ENCODE results near the gene ZNF350. TPM values are rescaled to one million over a fixed set of nuclear protein-coding genes. Genes with fewer than 3 reads are reported as not detected.

ZNF350 gene
- total RNA-seq, 1 experiment from 2014 or later: 2.3 TPM

GRCh38 chr19:51919606-51920005 lies 67.0 kb downstream of the ZNF350 start:
- intact Hi-C loops (cut with micrococcal nuclease): no loop called here
- ChIA-PET CTCF (no interaction called here), POLR2A (no interaction called here), RAD21 (ENCODE audit: low non-redundant PET in 1 of 2, low total read pairs in 2 of 2, uncharacterized antibody in 2 of 2, unreplicated experiment in 2 of 2) (no interaction called here)
- Histone ChIP-seq H3K27ac (ENCODE audit: low read depth, low read length) (no peak overlapping the region), H3K36me3 (ENCODE audit: control insufficient read depth in 1 of 2, insufficient read depth in 2 of 2, low read length in 2 of 2) (no peaks in the 10 kb centered on the region), H3K4me1 (ENCODE audit: control insufficient read depth in 1 of 2, insufficient read depth in 2 of 2, low read length in 2 of 2) (no peaks in the 10 kb centered on the region), H3K9me3 (ENCODE audit: control insufficient read depth in 1 of 2, insufficient read depth in 1 of 2, low read depth in 1 of 2, low read length in 2 of 2) (peaks cover 37 to 45% of the 10 kb centered on the region in 2 experiments; a peak in 3 of 4 replicates), H3K4me3 (replicated peaks in 1 of 2; ENCODE audit: low read depth in 1 of 2, low read length in 2 of 2) (no peak overlapping the region), H3K9me2 (ENCODE audit: insufficient read depth) (no peaks in the 10 kb centered on the region), H3K79me2 (ENCODE audit: insufficient read depth, low read length) (no peaks in the 10 kb centered on the region), H4K20me1 (ENCODE audit: insufficient read depth) (no peaks in the 10 kb centered on the region), H2AFZ (ENCODE audit: low read depth, low read length, poor library complexity, severe bottlenecking) (no peak overlapping the region), H3K4me2 (ENCODE audit: low read length) (no peak overlapping the region), H3K9ac (ENCODE audit: low read length) (no peak overlapping the region), H3K27me3 (ENCODE audit: insufficient read depth, low read length) (no peaks in the 10 kb centered on the region)
- DNase-seq (ENCODE audit: low read depth, low spot score): no peak
- BruUV-seq (replicated peaks): no TSS peak
- TF ChIP-seq EZH2 (IDR thresholded peaks at IDR 0.05): no peak
- TF ChIP-seq ATF3 (IDR thresholded peaks at IDR 0.05): no peak
- TF ChIP-seq SP1 (IDR thresholded peaks at IDR 0.05; ENCODE audit: low read depth): no peak
- ATAC-seq: no peak

GRCh38 chr19:51916167-51916566 lies 70.5 kb downstream of the ZNF350 start:
- Histone ChIP-seq H3K4me3 (replicated peaks in 1 of 2; ENCODE audit: low read depth in 1 of 2, low read length in 2 of 2) (no peak overlapping the region), H3K4me2 (ENCODE audit: low read length) (no peak overlapping the region), H3K27ac (ENCODE audit: low read depth, low read length) (no peak overlapping the region), H3K9me2 (ENCODE audit: insufficient read depth) (no peaks in the 10 kb centered on the region), H3K79me2 (ENCODE audit: insufficient read depth, low read length) (no peaks in the 10 kb centered on the region), H3K36me3 (ENCODE audit: control insufficient read depth in 1 of 2, insufficient read depth in 2 of 2, low read length in 2 of 2) (no peaks in the 10 kb centered on the region), H3K9ac (ENCODE audit: low read length) (no peak overlapping the region), H4K20me1 (ENCODE audit: insufficient read depth) (no peaks in the 10 kb centered on the region), H3K27me3 (ENCODE audit: insufficient read depth, low read length) (no peaks in the 10 kb centered on the region), H3K4me1 (ENCODE audit: control insufficient read depth in 1 of 2, insufficient read depth in 2 of 2, low read length in 2 of 2) (no peaks in the 10 kb centered on the region), H2AFZ (ENCODE audit: low read depth, low read length, poor library complexity, severe bottlenecking) (no peak overlapping the region), H3K9me3 (ENCODE audit: control insufficient read depth in 1 of 2, insufficient read depth in 1 of 2, low read depth in 1 of 2, low read length in 2 of 2) (peaks cover 31 to 39% of the 10 kb centered on the region in 2 experiments; a peak in 3 of 4 replicates)
- ChIA-PET RAD21 (ENCODE audit: low non-redundant PET in 1 of 2, low total read pairs in 2 of 2, uncharacterized antibody in 2 of 2, unreplicated experiment in 2 of 2) (no interaction called here), CTCF (no interaction called here), POLR2A (no interaction called here)
- DNase-seq (ENCODE audit: low read depth, low spot score) (no peak), ATAC-seq (no peak)
- no TSS peak for BruUV-seq (replicated peaks)
- intact Hi-C loops (cut with micrococcal nuclease): no loop called here
- TF ChIP-seq REST (IDR thresholded peaks at IDR 0.05; ENCODE audit: low read depth): no peak

All from HCT116 (cell line).